Heart left ventricle (tissue), 13 donors: Measurements from ENCODE around the gene CRYBG3.

ENCODE experiments used
- POLR2A ChIP-seq, 2 donors: fragments of 450-650 bp; IDR thresholded peaks; one replicate each; pipeline ENCODE4 v1.6.1; 2017; ENCODE audit warnings: antibody characterized with exemption in 2 of 2, mild to moderate bottlenecking in 2 of 2, moderate library complexity in 2 of 2
- TF ChIP-seq, protein P1 (sequence below), 12 donors: fragments of 200-600 bp; sonication (generic) in 4 of 12; IDR thresholded peaks; one replicate each; pipeline versions ENCODE4 v1.5.0 to v1.8.0; 2018 to 2022; ENCODE audit warnings: antibody characterized with exemption in 12 of 12, mild to moderate bottlenecking in 5 of 12
- donor health status: ischemic (EF 13 %, LVEDD 7.1; RV severe dilation, severe dysfunction).
- donor health status: DM: no; HTN: yes; CAD: no.
- donor health status: DM: no; HTN: no; CAD: no.
- donor health status: ischemic (EF 25% LVEDD 6.9; RV normal size, moderate dysfunction).
- donor health status: ischemic (EF 25% LVEDD 5.7; RV mildly dilated, moderate dysfunction).
- donor health status: ischemic (EF 35%, LVEDD 5.7; RV mildly dilated, moderate dysfunction).
- donor health status: nonischemic (EF 11% LVEDD 7.7; RV severe dilation, severe dysfunction).
- donor health status: DM: yes; HTN: yes; CAD: no.
- donor health status: PGD.
- donor health status: ischemic (EF 29% LVEDD 5.4; RV normal size, mild dysfunction).
- donor health status: nonischemic (EF 23%, LVEDD 6.1; RV moderate dilation, normal function).

DNA sequence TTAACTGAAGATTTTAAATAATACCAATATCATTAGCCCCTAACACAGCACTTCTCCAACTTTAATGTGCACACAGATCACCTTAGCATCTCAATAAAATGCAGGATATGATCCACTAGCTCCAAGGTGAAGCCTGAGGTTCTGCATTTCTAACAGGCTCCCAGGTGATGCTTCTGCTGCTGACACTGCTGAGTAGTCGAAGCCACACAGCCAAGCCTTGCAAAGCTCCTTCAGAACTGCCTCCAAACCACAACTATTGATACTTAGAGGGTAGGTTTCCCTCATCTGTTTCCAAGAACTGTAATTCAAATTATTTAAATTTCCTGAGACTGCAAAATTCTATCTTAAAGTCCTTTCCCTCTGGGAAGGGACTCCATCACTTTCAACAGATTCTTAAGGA, 146.6 kb downstream of the CRYBG3 start:
- TF ChIP-seq, protein P1, sequence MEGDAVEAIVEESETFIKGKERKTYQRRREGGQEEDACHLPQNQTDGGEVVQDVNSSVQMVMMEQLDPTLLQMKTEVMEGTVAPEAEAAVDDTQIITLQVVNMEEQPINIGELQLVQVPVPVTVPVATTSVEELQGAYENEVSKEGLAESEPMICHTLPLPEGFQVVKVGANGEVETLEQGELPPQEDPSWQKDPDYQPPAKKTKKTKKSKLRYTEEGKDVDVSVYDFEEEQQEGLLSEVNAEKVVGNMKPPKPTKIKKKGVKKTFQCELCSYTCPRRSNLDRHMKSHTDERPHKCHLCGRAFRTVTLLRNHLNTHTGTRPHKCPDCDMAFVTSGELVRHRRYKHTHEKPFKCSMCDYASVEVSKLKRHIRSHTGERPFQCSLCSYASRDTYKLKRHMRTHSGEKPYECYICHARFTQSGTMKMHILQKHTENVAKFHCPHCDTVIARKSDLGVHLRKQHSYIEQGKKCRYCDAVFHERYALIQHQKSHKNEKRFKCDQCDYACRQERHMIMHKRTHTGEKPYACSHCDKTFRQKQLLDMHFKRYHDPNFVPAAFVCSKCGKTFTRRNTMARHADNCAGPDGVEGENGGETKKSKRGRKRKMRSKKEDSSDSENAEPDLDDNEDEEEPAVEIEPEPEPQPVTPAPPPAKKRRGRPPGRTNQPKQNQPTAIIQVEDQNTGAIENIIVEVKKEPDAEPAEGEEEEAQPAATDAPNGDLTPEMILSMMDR (IDR thresholded peaks at IDR 0.05) = no peak
- no peak for TF ChIP-seq POLR2A (IDR thresholded peaks at IDR 0.05)
